GM18517 (cell line): ENCODE results near the gene ALDH6A1.
A peak's percentile ranks its signal among the peaks of the same experiment; 100 is the strongest.

Source experiments
- ATAC-seq: cut with Tn5 transposase; IDR thresholded peaks from one replicate; pipeline ENCODE4 v1.9.1; 2021; ENCODE audit warnings: mild to moderate bottlenecking, moderate library complexity; ENCODE audit not compliant: unreplicated experiment

The ALDH6A1 gene

DNA sequence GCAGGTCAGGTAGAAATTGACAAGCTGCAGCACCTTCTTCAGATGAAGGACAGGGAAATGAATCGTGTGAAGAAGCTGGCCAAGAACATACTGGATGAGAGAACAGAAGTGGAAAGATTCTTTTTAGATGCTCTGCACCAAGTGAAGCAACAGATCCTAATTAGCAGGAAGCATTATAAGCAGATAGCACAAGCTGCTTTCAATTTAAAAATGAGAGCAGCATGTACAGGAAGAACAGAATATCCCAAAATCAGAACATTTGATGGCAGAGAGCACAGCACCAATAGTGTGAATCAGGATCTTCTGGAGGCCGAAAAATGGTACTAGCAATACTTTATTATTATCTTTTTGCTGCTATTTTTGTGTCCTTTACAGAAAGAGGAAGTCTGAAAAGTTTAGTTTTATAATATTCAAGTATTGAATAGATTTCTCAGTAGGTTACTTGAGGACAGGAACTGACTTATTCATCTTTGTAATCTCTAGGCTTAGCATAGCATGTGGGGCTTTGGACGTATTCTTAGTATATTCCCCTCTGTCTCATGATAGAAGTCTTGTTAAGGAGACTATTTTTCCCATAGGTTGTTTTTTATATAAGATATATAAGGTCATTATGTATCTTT is 34.3 kb downstream of the ALDH6A1 start:
- ATAC-seq: no peak

DNA sequence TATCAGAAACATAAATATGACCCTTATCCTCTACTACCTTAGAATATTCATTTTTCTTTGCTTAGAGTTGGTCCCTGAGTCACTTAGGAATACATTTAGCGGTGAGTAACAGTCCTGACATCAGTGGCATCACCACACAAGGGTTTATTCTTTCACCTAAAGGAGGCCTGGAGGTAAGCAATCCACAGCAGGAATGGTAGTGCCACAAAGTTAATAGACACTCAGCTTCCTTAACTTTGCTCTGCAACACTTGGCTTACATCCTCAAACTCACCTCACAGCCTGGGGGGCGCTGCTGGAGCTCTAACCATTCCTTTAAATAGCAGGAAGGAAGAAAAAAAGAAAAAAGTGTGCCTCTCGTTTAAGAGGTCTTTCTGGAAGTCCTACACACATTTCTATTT is 36.0 kb downstream of the ALDH6A1 start:
- no peak for ATAC-seq

DNA sequence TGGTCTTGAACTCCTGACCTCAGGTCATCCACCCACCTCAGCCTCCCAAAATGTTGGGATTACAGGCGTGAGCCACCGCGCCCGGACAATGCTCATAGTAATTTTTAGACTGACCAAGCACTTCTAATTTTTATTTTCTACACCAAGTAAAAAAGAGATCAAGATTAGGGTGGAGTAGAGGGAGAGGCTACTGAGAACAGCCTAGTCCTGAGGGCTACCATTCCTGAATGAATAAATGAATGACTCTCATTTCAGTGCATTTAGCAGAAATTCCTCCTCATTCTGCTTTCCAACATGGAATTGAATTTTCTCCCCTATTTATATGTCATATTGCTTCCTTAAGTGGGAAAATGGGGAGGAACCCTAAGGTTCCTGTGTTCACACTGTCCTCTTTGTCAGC is 38.7 kb downstream of the ALDH6A1 start:
- no peak for ATAC-seq

DNA sequence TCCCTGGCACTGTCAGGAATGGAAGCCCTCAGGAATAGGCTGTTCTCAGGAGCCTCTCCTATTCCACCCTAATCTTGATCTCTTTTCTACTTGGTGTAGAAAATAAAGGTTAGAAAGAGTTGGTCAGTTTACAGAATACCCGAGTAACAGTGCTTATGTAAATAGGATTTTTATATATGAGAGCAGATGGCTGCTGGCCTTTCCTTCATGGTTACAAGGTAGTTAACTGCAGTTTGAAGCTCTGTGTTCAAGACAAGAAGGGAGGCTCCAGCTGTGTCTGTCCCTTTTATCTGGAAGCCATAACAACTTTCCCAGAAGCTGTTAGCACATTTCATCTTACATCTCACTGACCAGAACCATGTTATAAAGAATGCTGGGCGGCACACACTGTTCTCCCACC is 42.0 kb downstream of the ALDH6A1 start:
- ATAC-seq: no peak

DNA sequence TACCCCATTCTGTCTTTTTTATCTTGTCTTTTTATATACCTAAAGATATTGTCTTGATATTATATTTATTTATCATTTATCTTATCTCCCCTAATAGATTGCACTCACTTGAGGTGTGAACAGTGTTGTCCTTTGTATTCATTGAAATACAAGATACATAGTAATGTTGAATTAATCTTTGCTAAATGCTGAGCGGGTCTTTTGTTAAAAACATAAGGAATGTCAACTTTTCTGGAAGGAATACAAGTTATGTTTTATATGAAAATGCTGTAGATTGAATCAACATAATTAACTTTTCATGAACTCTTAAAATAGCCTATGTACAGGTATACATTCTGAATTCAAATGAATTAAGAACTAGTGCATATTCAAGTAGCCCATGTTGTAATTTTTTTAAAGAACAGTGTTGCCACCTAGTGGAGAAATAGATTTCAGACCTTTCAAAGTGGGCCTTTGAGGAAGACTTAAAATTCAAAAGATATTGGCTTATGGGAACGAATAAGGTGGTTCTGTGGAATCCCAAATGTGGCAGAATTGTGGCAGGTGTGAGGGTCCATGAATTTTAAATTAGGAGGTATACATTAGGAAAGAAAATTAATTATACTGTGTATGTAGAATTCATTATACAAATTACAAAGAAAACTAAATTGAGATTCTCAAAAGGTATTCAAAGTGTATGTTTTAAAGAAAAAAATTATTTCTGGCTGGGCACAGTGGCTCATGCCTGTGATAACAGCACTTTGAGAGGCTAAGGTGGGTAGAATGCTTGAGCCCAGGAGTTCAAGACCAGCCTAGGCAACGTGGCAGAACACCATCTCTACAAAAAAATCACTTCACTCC is 46.0 kb downstream of the ALDH6A1 start:
- ATAC-seq: no peak

DNA sequence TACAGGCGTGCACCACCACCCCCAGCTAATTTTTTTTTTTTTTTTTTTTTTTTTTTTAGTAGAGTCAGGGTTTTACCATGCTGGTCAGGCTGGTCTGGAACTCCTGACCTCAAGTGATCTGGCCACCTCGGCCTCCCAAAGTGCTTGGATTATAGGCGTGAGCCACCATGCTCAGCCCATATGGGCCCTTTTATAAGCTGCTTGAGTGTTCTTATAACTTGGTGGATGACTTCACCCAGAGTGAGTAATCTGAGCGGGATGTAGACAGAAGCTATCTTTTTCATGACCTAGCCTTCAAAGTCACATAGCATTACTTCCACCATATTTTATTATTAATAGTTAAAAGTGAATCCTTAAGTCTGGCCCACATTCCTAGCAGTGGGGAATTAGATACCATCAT is 48.7 kb downstream of the ALDH6A1 start:
- no peak for ATAC-seq

DNA sequence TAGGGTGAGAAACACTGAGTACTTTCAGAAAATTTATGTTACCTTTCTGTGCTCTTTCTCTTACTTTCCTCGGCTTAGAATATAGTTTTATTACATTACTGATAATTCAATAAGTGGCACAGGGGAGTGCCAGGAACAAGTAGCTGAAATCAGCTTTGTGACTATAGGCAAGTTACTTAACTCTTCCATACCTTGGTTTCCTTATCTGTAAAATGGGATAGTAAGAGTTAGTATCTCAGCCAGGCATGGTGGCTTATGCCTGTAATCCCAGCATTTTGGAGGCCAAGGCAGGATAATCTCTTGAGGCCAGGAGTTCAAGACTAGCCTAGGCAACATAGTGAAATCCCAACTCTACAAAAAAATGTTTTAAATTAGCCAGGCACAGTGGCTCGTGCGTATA is 49.7 kb downstream of the ALDH6A1 start:
- ATAC-seq: no peak

DNA sequence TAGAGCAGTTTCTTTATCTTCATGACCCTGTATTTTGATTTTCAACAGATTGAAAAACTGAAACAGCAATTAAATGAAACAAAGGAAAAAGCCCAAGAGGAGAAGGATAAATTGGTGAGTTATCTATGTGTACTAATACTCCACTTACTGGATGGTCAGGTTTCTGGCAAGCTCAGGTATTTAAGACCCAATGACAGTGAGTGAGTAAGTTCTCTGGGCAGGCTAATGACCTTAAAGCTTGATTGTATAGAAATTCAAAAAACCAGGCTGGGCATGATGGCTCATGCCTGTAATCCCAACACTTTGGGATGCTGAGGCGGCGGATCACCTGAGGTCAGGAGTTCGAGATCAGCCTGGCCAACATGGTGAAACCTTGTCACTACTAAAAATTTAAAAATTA is 55.1 kb downstream of the ALDH6A1 start:
- ATAC-seq: no peak

DNA sequence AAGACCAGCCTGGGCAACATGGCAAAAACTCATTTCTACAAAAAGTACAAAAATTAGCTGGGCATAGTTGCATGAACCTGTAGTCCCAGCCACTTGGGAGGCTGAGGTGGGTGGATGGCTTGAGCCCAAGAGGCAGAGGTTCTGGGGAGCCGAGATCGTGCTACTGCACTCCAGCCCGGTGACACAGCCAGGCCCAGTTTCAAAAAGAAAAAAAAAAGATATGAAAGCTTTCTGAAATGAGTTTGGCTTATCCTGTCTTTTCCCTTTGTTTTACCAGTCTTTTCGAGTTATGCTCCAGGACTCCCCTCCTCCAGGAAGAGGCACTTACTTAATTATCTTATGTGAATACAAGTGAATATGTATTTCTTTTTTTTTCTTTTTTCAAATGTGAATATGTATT is 61.9 kb downstream of the ALDH6A1 start:
- ATAC-seq: no peak

DNA sequence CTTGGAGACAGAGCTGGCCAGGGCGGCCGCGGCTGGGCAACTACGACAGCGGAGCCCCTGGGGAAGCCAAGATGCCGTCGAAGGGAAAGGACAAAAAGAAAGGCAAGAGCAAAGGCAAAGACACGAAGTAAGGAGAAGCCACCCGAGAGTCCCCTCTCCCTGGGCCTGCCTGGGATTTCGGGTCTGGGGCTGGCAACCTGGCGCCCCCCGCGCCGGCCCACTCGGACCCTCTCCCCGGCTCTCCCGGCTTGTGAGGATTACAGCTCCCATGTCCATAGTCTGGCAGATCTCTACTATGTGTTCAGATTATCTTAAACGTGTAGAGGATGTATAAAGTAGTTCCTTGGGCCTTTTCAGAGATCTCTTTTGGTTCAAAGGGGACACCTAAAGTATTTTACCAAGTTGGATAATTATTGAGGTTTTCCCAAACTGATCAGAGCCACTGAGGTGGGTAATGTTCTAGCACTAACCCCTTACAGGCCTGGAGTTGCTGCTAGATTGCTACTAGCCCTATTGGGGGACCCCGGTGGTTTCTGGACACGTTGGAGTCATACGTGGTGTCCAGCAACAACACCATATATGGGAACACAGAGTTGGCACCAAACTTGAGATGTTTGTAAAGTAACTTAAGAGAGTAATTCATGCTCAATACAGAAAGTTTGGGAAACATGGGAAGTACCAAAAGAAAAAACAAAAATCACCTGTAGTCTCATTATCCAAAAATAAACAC is 64.7 kb downstream of the ALDH6A1 start:
- ATAC-seq: no peak

DNA sequence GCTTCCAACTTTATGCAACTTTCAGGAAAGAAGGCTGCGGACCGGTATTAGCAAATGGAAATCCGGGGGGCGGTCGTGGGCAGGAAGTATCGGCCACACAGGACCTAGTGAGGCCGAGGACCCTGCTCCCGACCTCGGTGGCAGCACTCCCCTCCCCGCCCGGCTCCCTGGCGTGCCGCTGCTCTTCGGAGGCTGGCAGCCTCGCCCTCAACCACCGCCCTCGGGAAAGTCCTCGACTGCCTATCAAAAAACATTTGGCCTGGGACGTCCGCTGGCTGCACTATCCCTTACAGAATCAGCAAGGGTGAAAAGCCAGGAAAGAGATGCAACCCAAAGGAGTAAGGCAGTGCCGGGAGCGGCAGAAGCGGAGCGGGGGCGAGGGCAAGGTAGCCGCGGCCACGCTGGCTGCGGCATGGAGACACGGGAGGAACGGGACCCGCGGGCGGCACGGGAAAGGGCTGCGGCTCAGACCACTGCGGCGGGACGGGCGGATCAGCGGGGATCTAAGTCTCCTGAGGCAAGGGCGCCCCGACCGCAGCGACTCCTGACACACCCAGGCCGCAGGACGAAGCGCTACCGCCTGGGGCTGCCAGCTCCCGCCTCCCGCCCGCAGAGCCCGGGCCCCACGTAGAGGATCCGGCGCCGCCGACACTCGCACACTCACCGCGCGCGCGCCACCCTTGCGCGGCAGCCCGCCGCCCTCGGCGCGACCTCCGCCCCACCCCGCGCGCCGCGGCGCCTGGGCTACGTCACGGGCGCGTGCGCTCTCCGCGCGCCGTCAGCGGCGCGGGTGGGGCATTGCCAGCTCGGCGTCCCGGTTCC is 65.5 kb downstream of the ALDH6A1 start, which contains the start of the genes BBOF1 and ENTPD5:
Gene BBOF1 (plus strand): TSS at position 764 of the 822 bp plus-strand sequence. CDS start 130 bp downstream, outside the sequence.
Gene ENTPD5 (minus strand): TSS at position 703 of the 822 bp plus-strand sequence. CDS start 31,186 bp downstream, outside the sequence.
- ATAC-seq: peak; percentile 78

DNA sequence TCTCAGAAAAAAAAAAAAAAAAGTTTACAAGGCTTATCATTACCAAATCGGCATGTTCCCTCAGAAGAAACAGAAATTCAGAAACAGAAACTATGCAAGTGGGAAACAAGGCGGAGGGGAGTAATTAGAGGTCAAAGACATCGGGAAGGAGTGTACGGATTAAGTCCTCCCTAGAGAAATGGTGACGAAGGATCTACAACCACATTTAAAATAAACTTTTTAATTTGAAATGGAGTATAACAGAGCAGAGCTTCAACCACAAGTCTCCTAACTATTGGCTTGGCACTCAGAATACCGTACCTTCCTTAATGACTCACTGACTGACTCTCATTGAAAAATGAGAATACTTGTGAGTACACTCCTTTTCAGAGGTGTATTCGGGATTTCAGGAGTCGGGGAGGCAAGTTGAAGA is 66.1 kb downstream of the ALDH6A1 start:
- peak; percentile 2 for ATAC-seq

DNA sequence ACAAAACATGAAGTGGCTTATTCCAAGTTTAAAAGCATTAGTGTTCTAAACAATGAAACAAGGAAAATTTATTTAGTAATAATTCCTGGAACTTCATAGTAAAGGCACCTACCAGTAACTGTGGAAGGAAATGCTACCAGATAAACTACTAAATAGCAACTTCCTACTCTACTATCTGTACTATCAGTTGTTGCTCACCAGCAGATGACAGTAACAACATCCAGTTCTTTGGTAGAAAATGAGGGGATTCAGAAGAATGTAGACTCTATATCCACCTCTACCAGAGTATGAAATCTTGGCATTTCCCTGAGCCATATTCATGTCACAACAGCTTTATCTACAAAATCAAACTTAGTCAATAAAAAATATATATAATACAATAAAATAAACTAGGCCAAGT is 68.3 kb downstream of the ALDH6A1 start:
- no peak for ATAC-seq

DNA sequence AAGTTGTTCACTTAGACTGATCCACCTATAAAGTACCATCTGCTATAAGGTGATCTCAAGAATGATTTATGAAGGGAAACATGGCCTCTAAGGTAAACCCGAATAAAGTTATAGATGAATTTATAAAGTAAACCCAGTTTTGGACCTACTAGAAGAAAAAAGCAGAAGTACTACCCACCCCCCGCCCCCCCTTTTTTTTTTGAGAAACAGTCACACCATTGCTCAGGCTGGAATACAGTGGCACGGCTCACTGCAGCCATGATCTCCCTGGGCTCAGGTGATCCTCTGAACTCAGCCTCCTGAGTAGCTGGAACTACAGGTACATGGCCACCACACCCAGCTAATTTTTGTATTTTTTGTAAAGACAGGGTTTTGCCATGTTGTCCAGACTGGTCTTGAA is 69.1 kb downstream of the ALDH6A1 start:
- ATAC-seq: no peak

DNA sequence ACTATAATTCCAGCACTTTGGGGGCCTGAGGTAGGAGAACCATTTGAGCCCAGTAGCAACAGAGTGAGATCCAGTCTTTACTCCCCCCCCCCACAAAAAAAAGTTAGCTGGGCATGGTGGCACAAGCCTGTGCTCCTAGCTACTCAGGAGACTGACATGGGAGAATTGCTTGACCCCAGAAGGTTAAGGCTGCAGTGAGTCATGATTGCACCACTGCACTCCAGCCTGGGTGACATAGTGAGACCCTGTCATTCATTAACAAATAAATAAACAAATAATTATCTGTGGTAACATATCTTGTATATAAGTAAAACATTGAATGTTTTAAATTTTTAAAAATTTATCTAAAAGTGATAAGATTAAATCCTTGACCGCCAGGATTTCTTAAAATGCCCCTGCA is 70.0 kb downstream of the ALDH6A1 start:
- no peak for ATAC-seq

DNA sequence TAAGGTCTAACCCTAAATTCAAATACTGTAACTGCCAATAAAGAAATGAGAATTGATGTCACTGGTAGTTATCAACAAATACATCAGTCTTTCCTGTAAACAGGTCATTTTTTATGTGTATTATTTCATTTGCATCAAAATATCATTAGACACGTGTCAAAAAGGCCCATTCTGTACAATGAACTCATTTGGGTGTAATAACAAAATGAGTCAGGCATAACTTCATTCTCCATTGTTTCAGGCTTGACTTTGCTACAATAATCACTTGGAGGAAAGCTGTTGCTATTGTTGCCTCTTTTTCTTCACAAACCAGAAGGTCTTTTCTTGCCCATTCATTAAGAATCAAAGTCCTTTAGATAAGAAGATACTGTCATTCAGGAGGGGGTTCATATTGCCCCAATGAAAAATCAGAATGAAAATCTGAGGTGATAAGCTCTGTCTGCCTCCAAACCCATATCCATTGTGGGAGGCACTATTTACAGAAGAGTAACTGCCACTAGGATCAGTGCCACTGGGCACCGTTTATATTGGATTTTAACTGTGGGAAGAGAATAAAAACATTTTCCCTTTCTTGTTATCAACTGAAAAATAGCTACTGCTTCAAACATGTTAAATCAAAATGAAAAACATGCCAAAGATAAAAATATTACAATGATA is 75.3 kb downstream of the ALDH6A1 start:
- ATAC-seq: no peak
